HepG2 (cell line): Measurements from ENCODE around the gene CA9. TPM values are rescaled to one million over a fixed set of nuclear protein-coding genes. Genes with fewer than 3 reads are reported as not detected.

Experiments used
- ATAC-seq: fragments of 200-7000 bp; cut with Tn5 transposase; 3 replicates; pipeline ENCODE4 v1.9.1; 2020; ENCODE audit warnings: mild to moderate bottlenecking, moderate library complexity
- BruUV-seq: library from RNA; stranded (reverse); fragments of 400-500 nt; replicated peaks from 2 replicates; lab custom pipeline; 2021; lab: Mats Ljungman, UMichigan
- CTCF ChIA-PET: fragments of 300-600 bp; formaldehyde crosslinking; extraction: SDS; loops from one replicate; lab custom pipeline; 2021; ENCODE audit warnings: low total read pairs, inconsistent platforms, low intra/inter-chr PET ratio; lab: Yijun Ruan, JAX
- POLR2A ChIA-PET: fragments of 350-600 bp; sonication (Branson Sonifier 250); formaldehyde crosslinking; loops from one replicate; lab custom pipeline; 2020; ENCODE audit warnings: antibody characterized with exemption, inconsistent platforms; lab: Yijun Ruan, JAX
- DNase-seq: peaks from one replicate; pipeline ENCODE4 v3.0.0-alpha.2; 2015; ENCODE audit warnings: low spot score
- FAIRE-seq: peaks from 3 replicates; lab custom pipeline; 2011; peaks lifted over from hg19 to GRCh38; lab: Jason Lieb, UNC
- H2AFZ ChIP-seq: one replicate; pipeline ENCODE4 v1.6.1; 2011; ENCODE audit warnings: low read length, inconsistent platforms
- H3K27ac ChIP-seq: fragments of 300-600 bp; 3 replicates; pipeline ENCODE4 v1.8.0; 2011; ENCODE audit warnings: mixed run types, mild to moderate bottlenecking, mixed read lengths, low read length, inconsistent platforms; ENCODE audit not compliant: insufficient read depth; ENCODE audit errors: extremely low read length
- H3K27me3 ChIP-seq, 2 experiments: fragments of 200-600 bp in 1 of 2; 2 replicates in 1 of 2; 3 replicates in 1 of 2; pipeline versions ENCODE4 v1.6.0 to v1.8.0; 2011; ENCODE audit warnings: low read length in 2 of 2, mild to moderate bottlenecking in 2 of 2, moderate library complexity in 2 of 2, inconsistent platforms in 1 of 2; ENCODE audit not compliant: insufficient read depth in 2 of 2, control insufficient read depth in 1 of 2
- H3K36me3 ChIP-seq, 2 experiments: fragments of 200-600 bp in 1 of 2; replicated peaks in 1 of 2; 2 replicates in 1 of 2; 3 replicates in 1 of 2; pipeline versions ENCODE4 v1.5.1 to v1.8.0; 2011; ENCODE audit warnings: low read length in 2 of 2, inconsistent platforms in 1 of 2; ENCODE audit not compliant: insufficient read depth in 2 of 2, control insufficient read depth in 1 of 2
- H3K4me1 ChIP-seq: 2 replicates; pipeline ENCODE4 v1.5.1; 2012; ENCODE audit warnings: low read length, inconsistent platforms; ENCODE audit not compliant: insufficient read depth
- H3K4me2 ChIP-seq: 2 replicates; pipeline ENCODE4 v1.6.0; 2011; ENCODE audit warnings: low read depth, low read length, inconsistent platforms
- H3K4me3 ChIP-seq, 3 experiments: fragments of 200-600 bp in 1 of 3; sonication (generic), shearing (Covaris generic) in 1 of 3; replicated peaks in 1 of 3; 2 replicates each; pipeline ENCODE4 v1.5.1; 2011 to 2016; ENCODE audit warnings: low read length in 3 of 3, inconsistent platforms in 2 of 3, low read depth in 2 of 3, mild to moderate bottlenecking in 2 of 3, control low read depth in 1 of 3, mixed read lengths in 1 of 3; ENCODE audit not compliant: insufficient read depth in 1 of 3
- H3K79me2 ChIP-seq: one replicate; pipeline ENCODE4 v1.6.1; 2011; ENCODE audit warnings: low read length, inconsistent platforms; ENCODE audit not compliant: insufficient read depth
- H3K9ac ChIP-seq: 2 replicates; pipeline ENCODE4 v1.6.0; 2011; ENCODE audit warnings: mild to moderate bottlenecking, low read depth, low read length, inconsistent platforms; ENCODE audit not compliant: insufficient read depth
- H3K9me3 ChIP-seq: 2 replicates; pipeline ENCODE4 v1.5.1; 2012; ENCODE audit warnings: mild to moderate bottlenecking, low read length
- H4K20me1 ChIP-seq: 2 replicates; pipeline ENCODE4 v1.6.0; 2011; ENCODE audit warnings: inconsistent platforms, mild to moderate bottlenecking, low read length, moderate library complexity; ENCODE audit not compliant: insufficient read depth
- DMAP1 ChIP-seq: IDR thresholded peaks from 2 replicates; pipeline ENCODE4 v1.6.1; 2016
- HDAC1 ChIP-seq: sonication (generic); formaldehyde crosslinking; IDR thresholded peaks from 2 replicates; pipeline ENCODE4 v1.5.1; 2020; ENCODE audit warnings: mild to moderate bottlenecking, missing genetic modification reagents
- HNRNPL ChIP-seq: fragments of 200-400 bp; formaldehyde crosslinking; IDR thresholded peaks from 2 replicates; pipeline ENCODE4 v1.6.1; 2017; ENCODE audit warnings: mild to moderate bottlenecking, low read depth, low read length
- ISL2 ChIP-seq: sonication (generic); formaldehyde crosslinking; IDR thresholded peaks from 2 replicates; pipeline ENCODE4 v1.5.0; 2020; ENCODE audit warnings: missing genetic modification reagents
- KMT2A ChIP-seq: sonication (generic); formaldehyde crosslinking; IDR thresholded peaks from 2 replicates; pipeline ENCODE4 v1.4.0; 2020; ENCODE audit warnings: missing genetic modification reagents
- MIER3 ChIP-seq: IDR thresholded peaks from 2 replicates; pipeline ENCODE4 v1.6.1; 2016; ENCODE audit warnings: missing compliant biosample characterization, borderline replicate concordance
- NCOA1 ChIP-seq: sonication (generic); formaldehyde crosslinking; IDR thresholded peaks from 2 replicates; pipeline ENCODE4 v1.9.0; 2021; ENCODE audit warnings: missing genetic modification reagents
- POLR2G ChIP-seq: fragments of 200-400 bp; formaldehyde crosslinking; IDR thresholded peaks from 2 replicates; pipeline ENCODE4 v1.6.1; 2018; ENCODE audit warnings: mild to moderate bottlenecking, low read depth, low read length, moderate library complexity
- SAP130 ChIP-seq: IDR thresholded peaks from 2 replicates; pipeline ENCODE4 v1.6.1; 2016; ENCODE audit warnings: low read depth
- SIN3A ChIP-seq: IDR thresholded peaks from 2 replicates; pipeline ENCODE4 v1.6.1; 2011; ENCODE audit warnings: low read depth, mild to moderate bottlenecking, control low read depth, low read length, borderline replicate concordance
- SMAD3 ChIP-seq: sonication (generic); formaldehyde crosslinking; IDR thresholded peaks from 2 replicates; pipeline ENCODE4 v1.4.0; 2020; ENCODE audit warnings: missing genetic modification reagents
- TMF1 ChIP-seq: sonication (generic); formaldehyde crosslinking; IDR thresholded peaks from 2 replicates; pipeline ENCODE4 v1.8.1; 2022; ENCODE audit warnings: low read depth, missing genetic modification reagents
- ZFY ChIP-seq: sonication (generic); formaldehyde crosslinking; IDR thresholded peaks from 2 replicates; pipeline ENCODE4 v1.4.0; 2020; ENCODE audit warnings: missing genetic modification reagents
- ZNF224 ChIP-seq: sonication (generic); formaldehyde crosslinking; IDR thresholded peaks from 2 replicates; pipeline ENCODE4 v1.5.0; 2020; ENCODE audit warnings: mild to moderate bottlenecking, missing genetic modification reagents
- WGBS: methylation state at CpG from one replicate; pipeline ENCODE4 v1.1.6; 2017; ENCODE audit warnings: low lambda C conversion rate; 5-methylcytosine and 5-hydroxymethylcytosine counted together
- in situ Hi-C: cut with HindIII; loops from 2 replicates; pipeline ENCODE4 v1.10.0; 2017; ENCODE audit warnings: low pct_unique_long_range_greater_than_20kb; ENCODE audit not compliant: extremely low pct_ligation_motif_present
- intact Hi-C: fragments of 100-400 bp; cut with micrococcal nuclease; formaldehyde crosslinking; loops from one replicate; pipeline ENCODE4 v1.10.0; 2022; ENCODE audit not compliant: unreplicated experiment
- polyA plus RNA-seq, 8 experiments: library from polyadenylated mRNA; depleted of rRNA in 3 of 8; stranded (reverse) in 7 of 8; unstranded in 1 of 8; fragments of >200 nt; fragmentation: Illumina TruSeq in 4 of 8; extraction: Trizol in 4 of 8; gene quantifications; 2 replicates each; pipeline versions ENCODE4 v1.2.1 to v1.2.3, GENCODE V29; 2011 to 2016; ENCODE audit warnings: low read depth in 4 of 8, missing spikeins in 1 of 8, mixed read lengths in 1 of 8; ENCODE audit not compliant: insufficient read depth in 1 of 8
- total RNA-seq, 5 experiments: library from RNA; depleted of rRNA; stranded (reverse); fragments of >200 nt; fragmentation: Illumina TruSeq; extraction: Trizol; gene quantifications; 2 replicates each; pipeline ENCODE4 v1.2.3, GENCODE V29; 2016; ENCODE audit warnings: low read depth in 1 of 5
- TF ChIP-seq, protein P1 (sequence below): IDR thresholded peaks from 2 replicates; pipeline ENCODE4 v1.6.1; 2016; ENCODE audit warnings: mild to moderate bottlenecking, missing biosample characterization, missing genetic modification reagents
- TF ChIP-seq, protein P2 (sequence below): sonication (generic); formaldehyde crosslinking; IDR thresholded peaks from 2 replicates; pipeline ENCODE4 v1.9.0; 2022; ENCODE audit warnings: missing genetic modification reagents, mild to moderate bottlenecking, borderline replicate concordance
- TF ChIP-seq, protein P3 (sequence below): IDR thresholded peaks from 2 replicates; pipeline ENCODE4 v1.6.1; 2016
- TF ChIP-seq, protein P4 (sequence below): sonication (generic); formaldehyde crosslinking; IDR thresholded peaks from 2 replicates; pipeline ENCODE4; 2020; ENCODE audit warnings: missing genetic modification reagents, mild to moderate bottlenecking, borderline replicate concordance

Gene CA9
- total and polyA plus RNA-seq, 2 of the 13 experiments (the other 11 are each of a cell fraction or from before 2014, with no cell fraction given): 0.13 to 152 TPM

DNA sequence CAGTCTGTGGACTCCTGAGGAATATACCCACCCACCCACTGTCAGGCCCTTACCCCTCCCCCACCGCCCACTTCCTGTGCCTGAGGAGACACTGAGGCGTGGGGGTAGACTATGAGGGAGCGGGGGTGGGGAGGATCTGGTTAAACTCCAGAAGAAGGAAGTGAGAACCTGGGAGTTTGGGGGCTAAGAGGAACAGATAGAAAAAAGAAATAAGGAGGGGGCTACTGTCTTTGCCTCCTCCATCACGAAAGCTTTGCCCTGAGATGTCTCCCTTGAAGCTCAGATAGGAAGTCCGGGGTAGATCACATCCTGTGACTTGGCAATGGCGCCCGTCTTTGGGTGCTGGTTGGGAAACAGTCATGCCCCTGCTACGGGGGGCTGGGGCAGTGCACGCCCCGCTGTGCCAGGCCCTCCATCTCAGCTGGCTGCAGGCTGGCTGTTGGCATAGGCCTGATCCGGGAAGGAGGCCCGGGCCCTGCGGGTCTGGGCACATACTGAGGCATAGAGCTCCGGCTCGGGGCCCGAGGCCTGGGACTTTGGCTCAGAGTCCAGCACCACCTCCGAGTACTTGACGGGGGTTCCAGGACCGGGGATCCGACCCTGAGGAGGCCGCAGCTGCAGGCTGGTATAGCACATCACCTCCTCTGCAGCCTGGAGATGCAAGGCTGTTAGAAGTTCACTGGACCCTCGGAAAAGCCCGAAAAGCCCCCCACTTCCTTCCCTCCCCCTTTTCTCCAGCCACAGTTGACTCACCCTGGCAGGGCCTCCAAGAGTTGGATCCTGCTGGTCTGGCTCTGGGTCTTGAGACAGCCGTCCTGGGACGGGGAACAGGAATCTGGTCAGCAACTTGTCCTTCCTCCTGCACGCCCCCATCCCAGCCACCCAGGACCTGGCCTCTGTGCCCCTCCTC, 24.0 kb upstream of the CA9 start:
- WGBS: 56% methylated on average over 9 of the region's 26 CpGs
- BruUV-seq: no TSS peak
- no peak overlapping the region for H2AFZ ChIP-seq
- H3K27me3 ChIP-seq: peaks cover 2 to 22% of the 10 kb centered on the region in 2 experiments; a peak in 3 of 5 replicates
- H3K27ac ChIP-seq: no peak overlapping the region
- no peak for DNase-seq
- intact Hi-C loops: loop anchor here (10.0 kb wide), 2 partner anchors 45 to 235 kb away; no protein-coding TSS in a partner anchor
- ChIA-PET CTCF (no interaction called here), POLR2A (interaction anchor here (1.0 to 5.4 kb wide), 4 partner anchors 7 to 165 kb away, joined by 3 to 41 read pairs (median 6); partner anchors contain the start of genes ARHGEF39, CCDC107, HINT2 and RMRP)
- H3K4me1 ChIP-seq: peaks cover 80% of the 10 kb centered on the region
- no peaks in the 10 kb centered on the region for H3K9me3 ChIP-seq
- H3K4me2 ChIP-seq: peak overlapping the region; percentile 80
- no peaks in the 10 kb centered on the region for H3K79me2 ChIP-seq
- no peaks in the 10 kb centered on the region for H3K36me3 ChIP-seq
- H3K9ac ChIP-seq: peak overlapping the region; percentile 17; the same call in 1 of the 2 replicates
- no peaks in the 10 kb centered on the region for H4K20me1 ChIP-seq
- ATAC-seq: no peak
- no peak for FAIRE-seq
- in situ Hi-C loops: loop anchor here (10.0 kb wide), 1 partner anchor 535 kb away; the partner anchor contains the start of gene ATOSB
- H3K4me3 ChIP-seq: peak overlapping the region; percentile 15 to 63 (median 54); a peak in 5 of 6 replicates
- 0 out of 2 replicates have a peak, but pooled peaks have one; percentile 24 for TF ChIP-seq HNRNPL
- TF ChIP-seq POLR2G: no peak
- no peak for TF ChIP-seq HDAC1 (CRISPR knock-in tag)
- TF ChIP-seq ZFY: peak; percentile 41; the same call in 1 of the 2 replicates
- no peak for TF ChIP-seq SMAD3 (CRISPR knock-in tag)
- no peak for TF ChIP-seq SIN3A
- TF ChIP-seq, protein P1, sequence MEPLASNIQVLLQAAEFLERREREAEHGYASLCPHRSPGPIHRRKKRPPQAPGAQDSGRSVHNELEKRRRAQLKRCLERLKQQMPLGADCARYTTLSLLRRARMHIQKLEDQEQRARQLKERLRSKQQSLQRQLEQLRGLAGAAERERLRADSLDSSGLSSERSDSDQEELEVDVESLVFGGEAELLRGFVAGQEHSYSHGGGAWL (CRISPR knock-in tag): no peak
- no peak for TF ChIP-seq MIER3
- TF ChIP-seq ZNF224 (CRISPR knock-in tag): no peak
- TF ChIP-seq, protein P2, sequence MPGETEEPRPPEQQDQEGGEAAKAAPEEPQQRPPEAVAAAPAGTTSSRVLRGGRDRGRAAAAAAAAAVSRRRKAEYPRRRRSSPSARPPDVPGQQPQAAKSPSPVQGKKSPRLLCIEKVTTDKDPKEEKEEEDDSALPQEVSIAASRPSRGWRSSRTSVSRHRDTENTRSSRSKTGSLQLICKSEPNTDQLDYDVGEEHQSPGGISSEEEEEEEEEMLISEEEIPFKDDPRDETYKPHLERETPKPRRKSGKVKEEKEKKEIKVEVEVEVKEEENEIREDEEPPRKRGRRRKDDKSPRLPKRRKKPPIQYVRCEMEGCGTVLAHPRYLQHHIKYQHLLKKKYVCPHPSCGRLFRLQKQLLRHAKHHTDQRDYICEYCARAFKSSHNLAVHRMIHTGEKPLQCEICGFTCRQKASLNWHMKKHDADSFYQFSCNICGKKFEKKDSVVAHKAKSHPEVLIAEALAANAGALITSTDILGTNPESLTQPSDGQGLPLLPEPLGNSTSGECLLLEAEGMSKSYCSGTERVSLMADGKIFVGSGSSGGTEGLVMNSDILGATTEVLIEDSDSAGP (CRISPR knock-in tag): no peak
- no peak for TF ChIP-seq ISL2 (CRISPR knock-in tag)
- TF ChIP-seq SAP130 (CRISPR knock-in tag): 0 out of 2 replicates have a peak, but pooled peaks have one; percentile 7
- no peak for TF ChIP-seq NCOA1 (CRISPR knock-in tag)
- no peak for TF ChIP-seq TMF1 (CRISPR knock-in tag)
- no peak for TF ChIP-seq KMT2A (CRISPR knock-in tag)
- TF ChIP-seq, protein P3, sequence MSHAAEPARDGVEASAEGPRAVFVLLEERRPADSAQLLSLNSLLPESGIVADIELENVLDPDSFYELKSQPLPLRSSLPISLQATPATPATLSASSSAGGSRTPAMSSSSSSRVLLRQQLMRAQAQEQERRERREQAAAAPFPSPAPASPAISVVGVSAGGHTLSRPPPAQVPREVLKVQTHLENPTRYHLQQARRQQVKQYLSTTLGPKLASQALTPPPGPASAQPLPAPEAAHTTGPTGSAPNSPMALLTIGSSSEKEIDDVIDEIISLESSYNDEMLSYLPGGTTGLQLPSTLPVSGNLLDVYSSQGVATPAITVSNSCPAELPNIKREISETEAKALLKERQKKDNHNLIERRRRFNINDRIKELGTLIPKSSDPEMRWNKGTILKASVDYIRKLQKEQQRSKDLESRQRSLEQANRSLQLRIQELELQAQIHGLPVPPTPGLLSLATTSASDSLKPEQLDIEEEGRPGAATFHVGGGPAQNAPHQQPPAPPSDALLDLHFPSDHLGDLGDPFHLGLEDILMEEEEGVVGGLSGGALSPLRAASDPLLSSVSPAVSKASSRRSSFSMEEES: no peak
- TF ChIP-seq, protein P4, sequence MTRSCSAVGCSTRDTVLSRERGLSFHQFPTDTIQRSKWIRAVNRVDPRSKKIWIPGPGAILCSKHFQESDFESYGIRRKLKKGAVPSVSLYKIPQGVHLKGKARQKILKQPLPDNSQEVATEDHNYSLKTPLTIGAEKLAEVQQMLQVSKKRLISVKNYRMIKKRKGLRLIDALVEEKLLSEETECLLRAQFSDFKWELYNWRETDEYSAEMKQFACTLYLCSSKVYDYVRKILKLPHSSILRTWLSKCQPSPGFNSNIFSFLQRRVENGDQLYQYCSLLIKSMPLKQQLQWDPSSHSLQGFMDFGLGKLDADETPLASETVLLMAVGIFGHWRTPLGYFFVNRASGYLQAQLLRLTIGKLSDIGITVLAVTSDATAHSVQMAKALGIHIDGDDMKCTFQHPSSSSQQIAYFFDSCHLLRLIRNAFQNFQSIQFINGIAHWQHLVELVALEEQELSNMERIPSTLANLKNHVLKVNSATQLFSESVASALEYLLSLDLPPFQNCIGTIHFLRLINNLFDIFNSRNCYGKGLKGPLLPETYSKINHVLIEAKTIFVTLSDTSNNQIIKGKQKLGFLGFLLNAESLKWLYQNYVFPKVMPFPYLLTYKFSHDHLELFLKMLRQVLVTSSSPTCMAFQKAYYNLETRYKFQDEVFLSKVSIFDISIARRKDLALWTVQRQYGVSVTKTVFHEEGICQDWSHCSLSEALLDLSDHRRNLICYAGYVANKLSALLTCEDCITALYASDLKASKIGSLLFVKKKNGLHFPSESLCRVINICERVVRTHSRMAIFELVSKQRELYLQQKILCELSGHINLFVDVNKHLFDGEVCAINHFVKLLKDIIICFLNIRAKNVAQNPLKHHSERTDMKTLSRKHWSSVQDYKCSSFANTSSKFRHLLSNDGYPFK (CRISPR knock-in tag): no peak; the same call in 1 of the 2 replicates
- TF ChIP-seq DMAP1 (CRISPR knock-in tag): no peak
